HCT116 (cell line): ENCODE data around the gene OR10A2.

ENCODE experiments used
- TCF7L2 ChIP-seq: IDR thresholded peaks from 2 replicates; pipeline ENCODE4 v1.7.0; 2011; ENCODE audit warnings: borderline replicate concordance, inconsistent platforms; ENCODE audit not compliant: insufficient read depth, insufficient read length; ENCODE audit errors: extremely low read depth
- TF ChIP-seq, protein P1 (sequence below), 3 experiments: fragments of 200-600 bp in 1 of 3; sonication (generic) in 1 of 3; IDR thresholded peaks in 2 of 3; conservative IDR thresholded peaks in 1 of 3; 2 replicates each; pipeline ENCODE4 v1.5.1; 2012 to 2017; ENCODE audit warnings: low read depth in 2 of 3, low read length in 2 of 3, antibody characterized with exemption in 1 of 3, borderline replicate concordance in 1 of 3, control low read depth in 1 of 3, mild to moderate bottlenecking in 1 of 3, mixed read lengths in 1 of 3, mixed run types in 1 of 3, moderate library complexity in 1 of 3; ENCODE audit not compliant: insufficient read depth in 1 of 3

- no peak for TF ChIP-seq TCF7L2
- TF ChIP-seq, protein P1, sequence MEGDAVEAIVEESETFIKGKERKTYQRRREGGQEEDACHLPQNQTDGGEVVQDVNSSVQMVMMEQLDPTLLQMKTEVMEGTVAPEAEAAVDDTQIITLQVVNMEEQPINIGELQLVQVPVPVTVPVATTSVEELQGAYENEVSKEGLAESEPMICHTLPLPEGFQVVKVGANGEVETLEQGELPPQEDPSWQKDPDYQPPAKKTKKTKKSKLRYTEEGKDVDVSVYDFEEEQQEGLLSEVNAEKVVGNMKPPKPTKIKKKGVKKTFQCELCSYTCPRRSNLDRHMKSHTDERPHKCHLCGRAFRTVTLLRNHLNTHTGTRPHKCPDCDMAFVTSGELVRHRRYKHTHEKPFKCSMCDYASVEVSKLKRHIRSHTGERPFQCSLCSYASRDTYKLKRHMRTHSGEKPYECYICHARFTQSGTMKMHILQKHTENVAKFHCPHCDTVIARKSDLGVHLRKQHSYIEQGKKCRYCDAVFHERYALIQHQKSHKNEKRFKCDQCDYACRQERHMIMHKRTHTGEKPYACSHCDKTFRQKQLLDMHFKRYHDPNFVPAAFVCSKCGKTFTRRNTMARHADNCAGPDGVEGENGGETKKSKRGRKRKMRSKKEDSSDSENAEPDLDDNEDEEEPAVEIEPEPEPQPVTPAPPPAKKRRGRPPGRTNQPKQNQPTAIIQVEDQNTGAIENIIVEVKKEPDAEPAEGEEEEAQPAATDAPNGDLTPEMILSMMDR (IDR thresholded peaks at IDR 0.05 in 2 of 3, conservative IDR thresholded peaks at IDR 0.05 in 1 of 3; ENCODE audit: borderline replicate concordance in 1 of 3, insufficient read depth in 1 of 3, low read depth in 2 of 3, low read length in 2 of 3): no peak
These were observed 57.8 kb downstream of the OR10A2 start, which contains the start of gene OR2D3 for GRCh38 chr11:6920702-6921101.
